Hindlimb muscle (tissue), 1 donor: ENCODE measurements around the gene TARBP2. TPM values are rescaled to one million over a fixed set of nuclear protein-coding genes. Genes with fewer than 3 reads are reported as not detected.

Experiments
- DNase-seq: peaks from one replicate; pipeline ENCODE4 v3.0.0-alpha.2; 2013
- polyA plus RNA-seq: library from polyadenylated mRNA; unstranded; fragments of 120-200 nt; gene quantifications from one replicate; pipeline ENCODE4 v1.2.1, GENCODE V29; 2013; ENCODE audit not compliant: insufficient read length

TARBP2 gene
- polyA plus RNA-seq, 1 donor, result 24.7 TPM

- no peak for DNase-seq
Observed at GRCh38 chr12:53496752-53497032, 4.4 kb upstream of the TARBP2 start.

GRCh38 chr12:53497461-53497860, 3.6 kb upstream of the TARBP2 start:
- DNase-seq, result no peak

GRCh38 chr12:53498235-53498630, 2.9 kb upstream of the TARBP2 start:
- no peak for DNase-seq

GRCh38 chr12:53499266-53500141, 1.6 kb upstream of the TARBP2 start, which contains the start of gene MAP3K12:
Gene MAP3K12, minus strand, starts transcription at chr12:53499458. Its CDS starts 12,067 bp downstream, at chr12:53487391.
- DNase-seq, result peak; percentile 79

- peak; percentile 43 for DNase-seq
Observed at GRCh38 chr12:53500142-53500775, 824 bp upstream of the TARBP2 start.

GRCh38 chr12:53501615-53502181, 615 bp downstream of the TARBP2 start:
- no peak for DNase-seq

- no peak for DNase-seq
Observed at GRCh38 chr12:53502331-53502730, 1.2 kb downstream of the TARBP2 start.

GRCh38 chr12:53502983-53503728, 2.1 kb downstream of the TARBP2 start:
- no peak for DNase-seq

GRCh38 chr12:53504004-53504920, 3.2 kb downstream of the TARBP2 start:
- no peak for DNase-seq

- no peak for DNase-seq
Observed at GRCh38 chr12:53505086-53505485, 4.0 kb downstream of the TARBP2 start.

- no peak for DNase-seq
Observed at GRCh38 chr12:53505555-53506449, 4.7 kb downstream of the TARBP2 start.

- DNase-seq, result no peak
Observed at GRCh38 chr12:53506450-53506785, 5.3 kb downstream of the TARBP2 start.

- no peak for DNase-seq
Observed at GRCh38 chr12:53506881-53507602, 6.0 kb downstream of the TARBP2 start, which contains the start of gene NPFF. Gene NPFF, minus strand, starts transcription at chr12:53507484. Its CDS starts 10 bp downstream, at chr12:53507474.

- no peak for DNase-seq
Observed at GRCh38 chr12:53507603-53507885, 6.5 kb downstream of the TARBP2 start.

GRCh38 chr12:53508534-53509170, 7.6 kb downstream of the TARBP2 start:
- DNase-seq, result peak; percentile 82

- DNase-seq, result no peak
Observed at GRCh38 chr12:53510181-53510812, 9.2 kb downstream of the TARBP2 start.

- DNase-seq, result no peak
Observed at GRCh38 chr12:53513712-53514410, 12.8 kb downstream of the TARBP2 start.

GRCh38 chr12:53514628-53515290, 13.7 kb downstream of the TARBP2 start:
- DNase-seq, result no peak
